ENCODE data around the gene OR1F1. TPM values are rescaled to one million over a fixed set of nuclear protein-coding genes. Genes with fewer than 3 reads are reported as not detected.
"Not testable (repeated sequence)": the region's sequence is repeated elsewhere in the genome, so short reads cannot be mapped to it uniquely, and the experiment has no call there.

OR1F1 gene
- total RNA-seq, 1 donor from 2014 or later: 0.37 TPM

- H3K4me3 Mint-ChIP-seq (ENCODE audit: unreplicated experiment): no peak overlapping the region
- DNase-seq (ENCODE audit: low spot score): no peak
- H3K27ac Mint-ChIP-seq (ENCODE audit: unreplicated experiment): no peak overlapping the region
- TF ChIP-seq, protein P1, sequence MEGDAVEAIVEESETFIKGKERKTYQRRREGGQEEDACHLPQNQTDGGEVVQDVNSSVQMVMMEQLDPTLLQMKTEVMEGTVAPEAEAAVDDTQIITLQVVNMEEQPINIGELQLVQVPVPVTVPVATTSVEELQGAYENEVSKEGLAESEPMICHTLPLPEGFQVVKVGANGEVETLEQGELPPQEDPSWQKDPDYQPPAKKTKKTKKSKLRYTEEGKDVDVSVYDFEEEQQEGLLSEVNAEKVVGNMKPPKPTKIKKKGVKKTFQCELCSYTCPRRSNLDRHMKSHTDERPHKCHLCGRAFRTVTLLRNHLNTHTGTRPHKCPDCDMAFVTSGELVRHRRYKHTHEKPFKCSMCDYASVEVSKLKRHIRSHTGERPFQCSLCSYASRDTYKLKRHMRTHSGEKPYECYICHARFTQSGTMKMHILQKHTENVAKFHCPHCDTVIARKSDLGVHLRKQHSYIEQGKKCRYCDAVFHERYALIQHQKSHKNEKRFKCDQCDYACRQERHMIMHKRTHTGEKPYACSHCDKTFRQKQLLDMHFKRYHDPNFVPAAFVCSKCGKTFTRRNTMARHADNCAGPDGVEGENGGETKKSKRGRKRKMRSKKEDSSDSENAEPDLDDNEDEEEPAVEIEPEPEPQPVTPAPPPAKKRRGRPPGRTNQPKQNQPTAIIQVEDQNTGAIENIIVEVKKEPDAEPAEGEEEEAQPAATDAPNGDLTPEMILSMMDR (IDR thresholded peaks at IDR 0.05): no peak
- H3K36me3 Mint-ChIP-seq (ENCODE audit: low read depth): no peaks in the 10 kb centered on the region
- no peaks in the 10 kb centered on the region for H3K9me3 Mint-ChIP-seq (ENCODE audit: low read depth)
- H3K27me3 Mint-ChIP-seq (ENCODE audit: low read depth): peaks cover 1% of the 10 kb centered on the region
- H3K4me1 Mint-ChIP-seq (ENCODE audit: low read depth): peaks cover 35% of the 10 kb centered on the region
These were observed 4.5 kb downstream of the OR1F1 start for GRCh38 chr16:3192476-3193019.

- Mint-ChIP-seq H3K27me3 (ENCODE audit: low read depth) (peaks cover 7% of the 10 kb centered on the region), H3K36me3 (ENCODE audit: low read depth) (no peaks in the 10 kb centered on the region), H3K4me3 (ENCODE audit: unreplicated experiment) (no peak overlapping the region), H3K9me3 (ENCODE audit: low read depth) (no peaks in the 10 kb centered on the region), H3K4me1 (ENCODE audit: low read depth) (peaks cover 28% of the 10 kb centered on the region), H3K27ac (ENCODE audit: unreplicated experiment) (no peak overlapping the region)
- DNase-seq (ENCODE audit: low spot score): no peak
- TF ChIP-seq, protein P1 (IDR thresholded peaks at IDR 0.05): no peak
These were observed 5.5 kb downstream of the OR1F1 start for GRCh38 chr16:3193221-3194212.

DNA sequence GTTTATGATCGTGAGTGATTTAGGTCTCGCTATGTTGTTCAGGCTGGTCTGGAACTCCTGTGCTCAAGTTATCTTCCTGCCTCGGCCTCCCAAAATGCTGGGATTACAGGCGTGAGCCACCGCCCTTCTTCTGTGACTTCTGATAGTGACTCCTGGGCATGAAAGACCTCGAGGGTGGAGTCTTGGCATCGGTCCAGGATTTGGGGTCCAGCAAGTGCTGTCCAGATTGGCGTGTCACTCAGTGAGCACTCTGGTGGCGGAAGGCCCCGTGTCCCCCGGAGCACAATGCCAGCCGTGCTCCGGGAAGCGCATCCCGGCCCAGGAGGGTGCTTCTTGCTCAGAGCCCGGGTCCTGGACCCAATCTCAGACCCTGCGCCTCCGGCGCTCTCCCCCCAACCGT lies 6.8 kb downstream of the OR1F1 start:
- Mint-ChIP-seq H3K36me3 (ENCODE audit: low read depth) (no peaks in the 10 kb centered on the region), H3K4me3 (ENCODE audit: unreplicated experiment) (no peak overlapping the region), H3K27me3 (ENCODE audit: low read depth) (peaks cover 10% of the 10 kb centered on the region), H3K9me3 (ENCODE audit: low read depth) (no peaks in the 10 kb centered on the region), H3K27ac (ENCODE audit: unreplicated experiment) (no peak overlapping the region), H3K4me1 (ENCODE audit: low read depth) (peaks cover 16% of the 10 kb centered on the region)
- TF ChIP-seq, protein P1 (IDR thresholded peaks at IDR 0.05): no peak
- DNase-seq (ENCODE audit: low spot score): no peak

GRCh38 chr16:3195975-3196374 lies 8.0 kb downstream of the OR1F1 start:
- TF ChIP-seq, protein P1 (IDR thresholded peaks at IDR 0.05): no peak
- Mint-ChIP-seq H3K4me3 (ENCODE audit: unreplicated experiment) (no peak overlapping the region), H3K27ac (ENCODE audit: unreplicated experiment) (no peak overlapping the region), H3K36me3 (ENCODE audit: low read depth) (no peaks in the 10 kb centered on the region), H3K27me3 (ENCODE audit: low read depth) (peaks cover 15% of the 10 kb centered on the region), H3K9me3 (ENCODE audit: low read depth) (no peaks in the 10 kb centered on the region), H3K4me1 (ENCODE audit: low read depth) (peaks cover 6% of the 10 kb centered on the region)
- DNase-seq (ENCODE audit: low spot score): no peak

GRCh38 chr16:3197694-3198333 lies 9.8 kb downstream of the OR1F1 start:
- H3K9me3 Mint-ChIP-seq (ENCODE audit: low read depth); H3K4me1 Mint-ChIP-seq (ENCODE audit: low read depth); H3K4me3 Mint-ChIP-seq (ENCODE audit: unreplicated experiment); H3K36me3 Mint-ChIP-seq (ENCODE audit: low read depth); H3K27ac Mint-ChIP-seq (ENCODE audit: unreplicated experiment); DNase-seq (ENCODE audit: low spot score): not testable (repeated sequence)
- peaks cover 16% of the 10 kb centered on the region for H3K27me3 Mint-ChIP-seq (ENCODE audit: low read depth)

All from chondrocyte (in vitro differentiated cells).